Thyroid gland (tissue), 4 donors: ENCODE results near the gene ADCY9. TPM values are rescaled to one million over a fixed set of nuclear protein-coding genes. Genes with fewer than 3 reads are reported as not detected.
A peak's percentile ranks its signal among the peaks of the same experiment; 100 is the strongest.
"Not testable (repeated sequence)": the region's sequence is repeated elsewhere in the genome, so short reads cannot be mapped to it uniquely, and the experiment has no call there.

Experiments used
- DNase-seq, 2 donors: peaks; one replicate each; pipeline ENCODE4 v3.0.0-alpha.2; 2019
- H3K27ac ChIP-seq, 3 donors: fragments of 200-600 bp; sonication (generic); 1 replicate in 2 of 3; 2 replicates in 1 of 3; pipeline ENCODE4 v1.5.1; 2016 to 2019; ENCODE audit warnings: mild to moderate bottlenecking in 1 of 3, moderate library complexity in 1 of 3
- H3K27me3 ChIP-seq: fragments of 200-600 bp; sonication (generic); one replicate; pipeline ENCODE4 v1.5.1; 2019
- H3K36me3 ChIP-seq, 2 donors: fragments of 200-600 bp; sonication (generic); one replicate each; pipeline ENCODE4 v1.5.1; 2016 to 2019
- H3K4me1 ChIP-seq, 2 donors: fragments of 200-600 bp; sonication (generic); one replicate each; pipeline ENCODE4 v1.5.1; 2017 to 2019
- H3K4me3 ChIP-seq, 3 donors: fragments of 200-600 bp; sonication (generic); replicated peaks in 1 of 3; 1 replicate in 2 of 3; 2 replicates in 1 of 3; pipeline ENCODE4 v1.5.1; 2016; ENCODE audit warnings: mild to moderate bottlenecking in 1 of 3
- H3K9me3 ChIP-seq: fragments of 200-600 bp; sonication (generic); one replicate; pipeline ENCODE4 v1.5.1; 2017
- CTCF ChIP-seq, 6 experiments: fragments of 200-600 bp in 3 of 6; fragments of 450-650 bp in 3 of 6; sonication (generic) in 3 of 6; IDR thresholded peaks; one replicate each; pipeline ENCODE4 v1.5.1; 2016 to 2019; ENCODE audit warnings: antibody characterized with exemption in 6 of 6, mild to moderate bottlenecking in 2 of 6, inconsistent platforms in 1 of 6, moderate library complexity in 1 of 6
- POLR2A ChIP-seq, 2 donors: fragments of 450-650 bp; IDR thresholded peaks; one replicate each; pipeline ENCODE4 v1.6.1; 2017; ENCODE audit warnings: antibody characterized with exemption in 2 of 2, mild to moderate bottlenecking in 2 of 2, moderate library complexity in 1 of 2
- WGBS, 2 donors: methylation state at CpG; one replicate each; pipeline ENCODE4 v1.1.5; 2017; 5-methylcytosine and 5-hydroxymethylcytosine counted together
- intact Hi-C: fragments of 100-400 bp; cut with DNase I; formaldehyde crosslinking; loops from one replicate; pipeline ENCODE4 v1.15.1; 2023
- total RNA-seq, 4 donors: library from RNA; depleted of rRNA; stranded (reverse); fragments of >200 nt; gene quantifications; one replicate each; pipeline ENCODE4 v1.2.3, GENCODE V29; 2016

The ADCY9 gene
- total RNA-seq, 4 donors from 2014 or later: 61.4 to 123 (median 94.1) TPM

- peaks cover 56 to 61% of the 10 kb centered on the region in 2 donors for H3K4me1 ChIP-seq
- WGBS, 2 donors: 55 to 83% methylated on average over 6 to 8 of the region's 9 CpGs
- DNase-seq: peak; percentile 46 to 49
- H3K27ac ChIP-seq: peak overlapping the region; percentile 94 to 99 (median 96)
- intact Hi-C loops: no loop called here
- no peak overlapping the region for H3K4me3 ChIP-seq
- no peaks in the 10 kb centered on the region for H3K9me3 ChIP-seq
- no peaks in the 10 kb centered on the region for H3K36me3 ChIP-seq
- TF ChIP-seq POLR2A (IDR thresholded peaks at IDR 0.05): no peak
- TF ChIP-seq CTCF (IDR thresholded peaks at IDR 0.05): no peak
- H3K27me3 ChIP-seq: no peaks in the 10 kb centered on the region
Observed at GRCh38 chr16:3952737-3953131, 163.5 kb downstream of the ADCY9 start.

GRCh38 chr16:3951861-3952736, 164.1 kb downstream of the ADCY9 start:
- Histone ChIP-seq H3K27ac (peak overlapping the region; percentile 94 to 99 (median 96)), H3K27me3 (no peaks in the 10 kb centered on the region), H3K36me3 (no peaks in the 10 kb centered on the region), H3K4me3 (no peak overlapping the region), H3K9me3 (no peaks in the 10 kb centered on the region), H3K4me1 (peaks cover 56 to 61% of the 10 kb centered on the region in 2 donors)
- peak; percentile 33 to 51 for DNase-seq
- WGBS, 2 donors: 24 to 35% methylated on average over 12 of the region's 12 CpGs
- intact Hi-C loops: no loop called here
- no peak for TF ChIP-seq CTCF (IDR thresholded peaks at IDR 0.05)
- no peak for TF ChIP-seq POLR2A (IDR thresholded peaks at IDR 0.05)

GRCh38 chr16:3951380-3951779, 164.9 kb downstream of the ADCY9 start:
- peak overlapping the region; percentile 94 to 99 (median 96) for H3K27ac ChIP-seq
- H3K4me1 ChIP-seq: peaks cover 62 to 67% of the 10 kb centered on the region in 2 donors
- H3K4me3 ChIP-seq, DNase-seq, H3K9me3 ChIP-seq, H3K27me3 ChIP-seq, H3K36me3 ChIP-seq, intact Hi-C loops: not testable (repeated sequence)
- WGBS, 2 donors: 18 to 25% methylated on average over 5 of the region's 5 CpGs

GRCh38 chr16:3950343-3951193, 165.7 kb downstream of the ADCY9 start:
- Histone ChIP-seq H3K4me1 (peaks cover 67 to 74% of the 10 kb centered on the region in 2 donors), H3K27me3 (no peaks in the 10 kb centered on the region), H3K36me3 (no peaks in the 10 kb centered on the region), H3K4me3 (no peak overlapping the region), H3K9me3 (no peaks in the 10 kb centered on the region), H3K27ac (peak overlapping the region; percentile 96 to 99 (median 99))
- intact Hi-C loops: no loop called here
- WGBS, 2 donors: 16 to 25% methylated on average over 32 of the region's 32 CpGs
- DNase-seq: peak; percentile 98
- TF ChIP-seq CTCF (IDR thresholded peaks at IDR 0.05) (no peak), POLR2A (IDR thresholded peaks at IDR 0.05) (peak in 1 of 2 donors; percentile 78)

GRCh38 chr16:3949946-3950342, 166.3 kb downstream of the ADCY9 start:
- H3K9me3 ChIP-seq: no peaks in the 10 kb centered on the region
- peaks cover 70 to 72% of the 10 kb centered on the region in 2 donors for H3K4me1 ChIP-seq
- DNase-seq: no peak
- 45 to 52% methylated on average over 9 of the region's 9 CpGs for WGBS, 2 donors
- intact Hi-C loops: no loop called here
- peak overlapping the region; percentile 96 to 99 (median 99) for H3K27ac ChIP-seq
- no peaks in the 10 kb centered on the region for H3K27me3 ChIP-seq
- TF ChIP-seq CTCF (IDR thresholded peaks at IDR 0.05) (no peak), POLR2A (IDR thresholded peaks at IDR 0.05) (no peak)
- no peaks in the 10 kb centered on the region for H3K36me3 ChIP-seq
- H3K4me3 ChIP-seq: no peak overlapping the region
